NCI-H2107 treated with DMSO at 0.1 percent for 48 hours (cell line): ENCODE measurements around the gene HIVEP3.
A peak's percentile ranks its signal among the peaks of the same experiment; 100 is the strongest.

Experiments
- DNase-seq: peaks from one replicate; lab custom pipeline; 2025; ENCODE audit not compliant: unreplicated experiment; lab: John Stamatoyannopoulos, UW

HIVEP3 gene

GRCh38 chr1:41528106-41528505, 390.6 kb downstream of the HIVEP3 start:
- no peak for DNase-seq

GRCh38 chr1:41526956-41527561, 391.7 kb downstream of the HIVEP3 start:
- no peak for DNase-seq

DNA sequence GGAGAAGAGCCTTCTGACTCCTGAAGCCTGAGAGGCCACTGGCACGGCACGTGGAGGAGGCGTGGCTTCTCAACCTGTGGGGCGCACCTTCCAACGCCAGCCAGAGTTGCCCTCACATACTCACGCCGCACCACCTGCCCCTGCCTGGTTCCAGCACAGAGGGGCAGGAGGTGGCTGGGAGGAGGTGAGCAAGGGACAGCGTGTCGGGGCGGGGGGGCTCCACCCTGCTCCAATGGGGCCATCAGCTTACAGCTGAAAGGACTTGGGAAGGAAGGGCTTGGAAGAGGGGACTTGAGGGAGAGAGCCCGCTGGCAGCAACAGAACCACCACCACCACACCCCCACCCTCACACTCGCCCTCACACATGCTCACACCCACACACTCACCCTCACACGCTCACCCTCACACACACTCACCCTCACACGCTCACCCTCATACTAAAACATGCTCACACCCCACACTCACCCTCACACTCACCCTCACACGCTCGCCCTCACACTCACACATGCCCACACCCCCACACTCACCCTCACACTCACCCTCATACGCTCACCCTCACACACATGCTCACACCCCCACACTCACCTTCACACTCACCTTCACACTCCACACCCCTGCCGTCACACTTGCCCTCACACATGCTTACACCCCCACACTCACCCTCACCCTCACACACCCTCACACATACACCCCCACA, 392.7 kb downstream of the HIVEP3 start:
- no peak for DNase-seq

GRCh38 chr1:41524676-41525675, 393.7 kb downstream of the HIVEP3 start:
- DNase-seq, result no peak

DNA sequence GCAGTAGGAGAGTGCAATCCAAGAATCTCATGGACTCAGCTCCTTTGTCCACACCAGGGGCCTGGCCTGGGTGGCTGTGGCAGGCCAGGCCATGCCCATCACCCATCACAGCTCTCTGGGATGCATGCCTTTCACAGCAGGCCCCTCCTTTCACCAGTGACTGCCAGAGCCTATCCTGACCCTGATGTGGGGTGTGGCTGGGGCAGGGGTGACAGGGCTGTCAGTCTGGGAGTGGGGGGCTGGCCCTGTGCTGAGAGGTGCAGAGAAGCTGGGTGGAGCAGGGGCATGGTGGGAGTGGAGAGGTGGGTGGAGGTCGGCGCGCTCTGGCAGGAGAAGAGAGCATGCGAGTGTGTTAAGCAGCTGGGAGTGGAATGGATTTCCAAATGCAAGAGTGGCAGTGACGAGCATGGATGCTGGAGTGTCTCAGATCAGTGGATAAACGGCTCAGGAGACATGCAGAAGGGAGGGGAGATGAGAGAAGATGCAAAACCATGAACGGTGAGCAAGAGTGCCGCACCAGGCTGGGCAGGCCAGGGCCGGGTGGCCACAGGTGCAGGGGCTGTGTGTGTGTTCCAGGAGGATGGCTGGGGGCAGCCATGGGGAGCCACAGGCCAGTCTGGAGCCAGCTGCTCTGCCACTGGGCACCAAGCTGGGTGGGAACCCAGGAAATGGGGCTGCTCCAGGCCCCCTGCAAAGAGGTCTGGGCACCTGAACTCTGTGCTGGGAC, 394.6 kb downstream of the HIVEP3 start:
- no peak for DNase-seq

- no peak for DNase-seq
Measured at GRCh38 chr1:41523071-41523470, 395.7 kb downstream of the HIVEP3 start.

DNA sequence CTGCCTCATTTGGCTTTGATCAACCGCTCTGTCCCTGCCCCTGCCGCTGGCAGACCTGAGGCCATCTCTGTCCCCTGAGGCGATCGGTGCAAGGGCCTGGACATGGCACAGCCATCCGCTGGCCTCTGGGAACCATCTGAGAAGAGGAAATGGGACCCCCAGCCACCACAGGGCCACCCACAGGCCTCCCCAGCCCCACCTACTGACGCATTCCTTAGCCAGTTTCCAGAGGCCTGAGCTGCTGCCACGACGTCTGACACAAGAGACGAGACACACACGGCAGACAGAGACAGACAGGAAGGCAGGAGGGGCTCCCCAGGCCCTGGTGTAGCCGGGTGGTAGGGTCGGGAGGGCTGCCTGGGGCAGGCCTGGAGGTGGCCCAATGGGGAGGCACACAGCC, 397.0 kb downstream of the HIVEP3 start:
- no peak for DNase-seq

- no peak for DNase-seq
Measured at GRCh38 chr1:41520951-41521752, 397.6 kb downstream of the HIVEP3 start.

GRCh38 chr1:41519667-41520066, 399.1 kb downstream of the HIVEP3 start:
- no peak for DNase-seq

DNA sequence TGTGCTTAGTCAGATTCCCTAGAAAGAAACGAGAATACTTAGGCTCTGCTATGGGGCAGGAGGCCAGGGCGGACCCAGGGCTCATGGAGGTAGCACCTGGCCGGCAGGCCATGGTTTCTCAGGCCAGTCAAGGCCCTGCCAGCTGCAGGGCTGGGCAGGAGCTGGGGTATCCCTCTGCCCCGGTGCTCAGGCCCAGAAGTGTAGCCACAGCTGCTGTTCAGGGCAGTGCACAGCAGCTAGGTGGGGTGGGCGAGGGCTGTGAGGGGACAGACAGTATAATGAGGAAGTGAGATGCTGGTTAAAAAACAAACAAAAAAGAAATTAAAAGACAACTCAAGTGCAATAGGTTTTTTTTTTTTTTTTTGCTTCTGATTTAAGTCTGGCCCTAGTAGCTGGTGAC, 400.3 kb downstream of the HIVEP3 start:
- no peak for DNase-seq

GRCh38 chr1:41517062-41517438, 401.7 kb downstream of the HIVEP3 start:
- DNase-seq, result no peak

DNA sequence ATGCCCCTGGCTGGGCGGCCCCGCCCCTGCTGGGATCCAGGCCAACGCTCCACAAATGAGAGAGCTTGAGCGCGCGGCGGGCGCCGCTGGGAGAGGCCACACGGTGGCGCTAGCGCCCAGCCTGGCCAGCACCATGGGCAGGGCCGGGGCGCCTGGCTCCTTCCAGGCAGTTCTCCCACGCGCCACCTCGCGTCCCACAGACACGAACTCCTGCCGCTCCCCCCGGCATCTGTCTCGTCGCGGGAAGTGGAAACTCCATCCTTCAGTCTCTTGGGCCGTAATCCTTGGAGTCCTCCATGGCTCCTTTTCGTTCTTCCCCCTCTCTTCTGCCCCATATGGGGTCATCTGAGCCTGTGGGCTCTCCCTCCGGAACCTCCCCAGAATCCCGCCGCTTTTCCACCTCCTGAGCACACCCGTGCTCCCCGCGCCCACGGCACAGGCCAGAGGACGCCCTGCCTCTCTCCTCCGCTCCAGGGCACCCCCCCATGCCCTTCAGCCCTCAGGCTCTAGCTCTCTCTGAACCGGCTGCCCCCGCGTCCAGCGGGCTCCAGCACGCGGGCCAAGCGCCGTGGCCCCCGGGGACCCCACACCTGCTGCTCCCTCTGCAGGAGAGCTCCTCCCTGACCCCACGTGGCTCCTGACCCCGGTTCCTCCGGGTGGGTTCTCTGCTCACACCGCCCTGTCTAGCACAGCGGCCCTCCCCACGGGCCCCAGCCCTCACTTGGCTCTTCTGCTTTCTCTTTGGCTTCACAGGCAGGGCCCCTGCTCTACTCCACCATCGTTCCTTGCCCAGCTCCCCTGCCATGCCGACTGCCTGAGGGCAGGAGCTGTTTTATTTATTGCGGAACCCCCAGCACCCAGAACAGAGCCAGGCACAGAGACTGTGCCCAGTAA, 402.3 kb downstream of the HIVEP3 start:
- peak; percentile 81 for DNase-seq

GRCh38 chr1:41515778-41516167, 402.9 kb downstream of the HIVEP3 start:
- no peak for DNase-seq

DNA sequence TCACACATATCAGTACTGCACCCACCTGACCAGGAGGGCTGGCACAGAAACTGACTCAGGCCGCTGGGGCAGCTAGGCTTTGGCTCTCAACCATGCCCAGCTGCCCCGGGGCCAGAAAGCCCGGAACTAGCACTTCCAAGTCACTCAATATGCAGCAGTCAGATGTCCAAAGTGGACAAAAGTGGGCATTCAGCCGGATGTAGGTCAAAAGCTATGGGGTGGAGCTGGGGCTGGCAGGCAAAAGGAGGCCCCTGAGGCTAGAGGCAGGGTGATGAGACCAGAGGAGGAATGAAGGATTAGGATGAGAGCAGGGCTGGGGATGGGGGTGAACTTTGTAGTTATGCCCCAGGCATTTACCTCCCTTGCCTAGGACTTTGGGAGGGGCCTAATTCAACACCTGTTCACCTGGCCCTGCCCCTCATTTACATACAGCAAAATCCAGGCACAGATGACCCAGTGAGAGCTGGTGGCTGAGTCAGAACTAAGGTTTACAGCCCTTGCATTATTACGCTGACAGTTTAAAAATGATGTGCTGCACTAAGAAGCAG, 403.5 kb downstream of the HIVEP3 start:
- no peak for DNase-seq

DNA sequence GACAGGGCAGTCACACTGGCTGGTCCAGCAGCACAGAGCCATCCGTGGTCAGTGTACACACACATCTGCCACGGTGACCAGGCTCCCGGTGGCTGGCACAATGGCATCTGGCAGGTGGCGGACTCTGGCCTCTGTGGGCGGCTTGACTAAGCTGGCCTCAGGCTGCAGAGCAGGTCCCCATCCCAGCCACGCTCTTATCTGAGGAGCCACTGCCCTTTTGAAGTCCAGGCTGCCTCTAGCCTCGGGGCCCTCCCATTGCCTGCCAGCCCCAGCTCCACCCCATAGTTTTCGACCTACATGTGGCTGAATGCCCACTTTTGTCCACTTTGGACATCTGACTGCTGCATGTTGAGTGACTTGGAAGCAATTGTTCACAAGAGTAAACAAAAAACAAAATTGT, 404.3 kb downstream of the HIVEP3 start:
- no peak for DNase-seq

DNA sequence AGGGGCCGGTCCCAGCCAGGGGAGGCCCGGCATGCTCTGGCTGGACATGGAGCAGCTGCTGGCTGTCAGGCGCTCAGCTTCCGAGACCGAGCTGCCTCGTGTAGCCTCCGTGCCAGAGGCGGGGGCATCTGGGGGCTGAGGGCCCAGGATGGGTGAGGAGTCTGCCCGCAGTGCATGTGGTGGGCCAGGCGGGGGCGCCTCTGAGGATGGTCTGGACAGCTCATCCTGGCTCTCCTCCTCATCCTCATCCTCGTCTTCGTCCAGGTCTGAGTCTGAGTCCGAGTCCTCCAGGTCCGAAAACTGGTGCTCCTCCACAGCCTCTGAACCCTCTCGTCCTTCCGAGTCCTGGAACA, 405.4 kb downstream of the HIVEP3 start:
- DNase-seq, result no peak

- no peak for DNase-seq
Measured at GRCh38 chr1:41512701-41513382, 405.9 kb downstream of the HIVEP3 start.

DNA sequence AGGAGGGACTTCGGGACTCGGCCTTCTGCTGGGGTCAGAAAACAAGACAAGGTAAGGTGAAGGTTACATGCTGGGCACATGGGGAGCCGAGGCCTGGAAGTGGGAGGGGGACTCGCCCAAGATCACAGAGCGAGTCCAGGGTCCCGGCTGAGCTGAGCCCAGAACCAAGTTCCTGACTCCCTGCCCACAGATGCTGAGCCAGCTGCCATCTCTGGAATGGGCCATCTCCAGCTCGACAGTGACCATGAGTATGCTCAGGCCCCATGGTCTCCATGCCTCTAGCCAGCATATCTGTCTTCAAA, 407.5 kb downstream of the HIVEP3 start:
- no peak for DNase-seq
